Fibroblast of lung (primary cell): ENCODE measurements around the gene U2AF2.

Source experiments
- CTCF ChIP-seq, 2 donors: IDR thresholded peaks in 1 of 2; conservative IDR thresholded peaks in 1 of 2; 1 replicate in 1 of 2; 2 replicates in 1 of 2; pipeline ENCODE4 v1.5.1; 2011 to 2012; ENCODE audit warnings: low read length in 2 of 2, control low read depth in 1 of 2, inconsistent platforms in 1 of 2, low read depth in 1 of 2, mild to moderate bottlenecking in 1 of 2
- EZH2 ChIP-seq: IDR thresholded peaks from 2 replicates; pipeline ENCODE4 v1.5.1; 2012; ENCODE audit warnings: low read length, control low read depth, mild to moderate bottlenecking; ENCODE audit errors: missing control alignments

DNA sequence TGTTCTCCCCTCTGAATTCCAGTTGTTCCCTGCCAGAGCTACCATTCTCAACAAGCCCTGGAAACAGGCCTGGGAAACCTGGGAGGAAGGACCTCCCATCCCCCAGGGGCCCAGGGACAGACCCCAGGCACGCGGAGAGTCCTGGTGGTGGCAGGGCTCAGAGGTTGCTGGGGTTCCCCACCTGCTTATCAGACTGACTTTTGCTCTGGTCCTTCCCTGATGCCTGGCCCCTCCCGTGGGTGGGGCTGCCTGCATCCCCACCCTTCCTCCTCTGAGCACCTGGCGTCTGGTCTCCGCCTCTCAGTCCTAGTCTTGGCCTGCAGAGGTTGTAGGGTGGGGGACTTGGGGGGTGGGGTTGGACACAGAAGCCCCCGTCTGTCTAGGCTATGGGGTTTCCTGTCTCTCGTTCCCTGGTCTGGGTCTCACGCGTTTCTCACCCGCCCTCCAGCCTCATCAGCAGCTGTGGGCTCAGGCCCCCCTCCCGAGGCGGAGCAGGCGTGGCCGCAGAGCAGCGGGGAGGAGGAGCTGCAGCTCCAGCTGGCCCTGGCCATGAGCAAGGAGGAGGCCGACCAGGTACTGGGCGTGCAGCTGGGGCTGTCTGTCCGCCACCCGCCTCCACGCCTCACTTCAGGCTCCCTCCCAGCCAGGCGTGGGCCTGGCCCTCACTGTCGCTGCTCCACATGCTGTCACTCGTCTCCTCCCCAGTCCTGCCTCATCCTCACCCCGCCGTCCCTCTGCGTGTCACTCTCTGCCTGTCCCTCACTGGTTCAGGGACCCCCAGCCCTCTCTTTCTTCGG lies 33.8 kb downstream of the U2AF2 start:
- no peak for TF ChIP-seq CTCF (conservative IDR thresholded peaks at IDR 0.05 in 1 of 2, IDR thresholded peaks at IDR 0.05 in 1 of 2; ENCODE audit: low read depth in 1 of 2, low read length in 2 of 2)
- TF ChIP-seq EZH2 = no peak
